ENCODE data around the gene WIPF3. TPM values are rescaled to one million over a fixed set of nuclear protein-coding genes. Genes with fewer than 3 reads are reported as not detected.

WIPF3 gene
- total and polyA plus RNA-seq, 8 donors = 0.50 to 1.7 (median 1.0) TPM; not detected in 1

GRCh38 chr7:29770371-29770770 is 35.9 kb upstream of the WIPF3 start:
- Histone ChIP-seq H3K27ac (no peak overlapping the region), H3K4me1 (no peaks in the 10 kb centered on the region), H3K27me3 (peaks cover 0 to 2% of the 10 kb centered on the region in 2 donors), H3K9me3 (no peaks in the 10 kb centered on the region), H3K4me3 (no peak overlapping the region), H3K36me3 (no peaks in the 10 kb centered on the region)
- ATAC-seq (no peak), DNase-seq (no peak)
- no peak for TF ChIP-seq CTCF (IDR thresholded peaks at IDR 0.05)
- intact Hi-C loops (cut with DNase I) = no loop called here

GRCh38 chr7:29771081-29771816 is 35.1 kb upstream of the WIPF3 start:
- TF ChIP-seq CTCF (IDR thresholded peaks at IDR 0.05) = no peak

GRCh38 chr7:29779017-29779416 is 27.3 kb upstream of the WIPF3 start:
- H3K9me3 ChIP-seq = no peaks in the 10 kb centered on the region
- ATAC-seq = no peak
- no peak overlapping the region for H3K27ac ChIP-seq
- DNase-seq = no peak
- no peaks in the 10 kb centered on the region for H3K36me3 ChIP-seq
- intact Hi-C loops (cut with DNase I) = no loop called here
- no peak for TF ChIP-seq CTCF (IDR thresholded peaks at IDR 0.05)
- no peaks in the 10 kb centered on the region for H3K4me1 ChIP-seq
- no peak overlapping the region for H3K4me3 ChIP-seq
- H3K27me3 ChIP-seq = peaks cover 6 to 12% of the 10 kb centered on the region in 2 donors

More at GRCh38 chr7:29771081-29771816, 35.1 kb upstream of the WIPF3 start:
- intact Hi-C loops (cut with DNase I) = no loop called here
- DNase-seq (peak in 2 of 4 donors; percentile 7 to 12), ATAC-seq (no peak)
- no peaks in the 10 kb centered on the region for H3K27me3 ChIP-seq
- H3K4me1 ChIP-seq = no peaks in the 10 kb centered on the region
- no peaks in the 10 kb centered on the region for H3K36me3 ChIP-seq
- H3K4me3 ChIP-seq = no peak overlapping the region
- H3K27ac ChIP-seq = no peak overlapping the region
- no peaks in the 10 kb centered on the region for H3K9me3 ChIP-seq

- H3K27ac ChIP-seq = no peak overlapping the region
- no peak overlapping the region for H3K4me3 ChIP-seq
- TF ChIP-seq CTCF (IDR thresholded peaks at IDR 0.05) = no peak
- no peak for ATAC-seq
- no peaks in the 10 kb centered on the region for H3K4me1 ChIP-seq
- no peak for DNase-seq
- H3K9me3 ChIP-seq = no peaks in the 10 kb centered on the region
- no peaks in the 10 kb centered on the region for H3K36me3 ChIP-seq
- H3K27me3 ChIP-seq = peaks cover 6 to 12% of the 10 kb centered on the region in 2 donors
- intact Hi-C loops (cut with DNase I) = no loop called here
Observed at GRCh38 chr7:29780346-29780745, 26.0 kb upstream of the WIPF3 start.

- intact Hi-C loops (cut with DNase I) = no loop called here
- H3K9me3 ChIP-seq = no peaks in the 10 kb centered on the region
- no peak overlapping the region for H3K4me3 ChIP-seq
- no peak for TF ChIP-seq CTCF (IDR thresholded peaks at IDR 0.05)
- H3K36me3 ChIP-seq = no peaks in the 10 kb centered on the region
- H3K4me1 ChIP-seq = no peaks in the 10 kb centered on the region
- peaks cover 6 to 8% of the 10 kb centered on the region in 2 donors for H3K27me3 ChIP-seq
- ATAC-seq = no peak
- H3K27ac ChIP-seq = no peak overlapping the region
- no peak for DNase-seq
Observed at GRCh38 chr7:29783671-29784070, 22.6 kb upstream of the WIPF3 start.
